HG03354 (cell line): ENCODE results near the gene MOGAT3.

ENCODE experiments used
- ATAC-seq: cut with Tn5 transposase; IDR thresholded peaks from one replicate; pipeline ENCODE4 v1.9.1; 2021; ENCODE audit warnings: mild to moderate bottlenecking; ENCODE audit not compliant: unreplicated experiment, poor library complexity, severe bottlenecking

The MOGAT3 gene, protein sequence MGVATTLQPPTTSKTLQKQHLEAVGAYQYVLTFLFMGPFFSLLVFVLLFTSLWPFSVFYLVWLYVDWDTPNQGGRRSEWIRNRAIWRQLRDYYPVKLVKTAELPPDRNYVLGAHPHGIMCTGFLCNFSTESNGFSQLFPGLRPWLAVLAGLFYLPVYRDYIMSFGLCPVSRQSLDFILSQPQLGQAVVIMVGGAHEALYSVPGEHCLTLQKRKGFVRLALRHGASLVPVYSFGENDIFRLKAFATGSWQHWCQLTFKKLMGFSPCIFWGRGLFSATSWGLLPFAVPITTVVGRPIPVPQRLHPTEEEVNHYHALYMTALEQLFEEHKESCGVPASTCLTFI

DNA sequence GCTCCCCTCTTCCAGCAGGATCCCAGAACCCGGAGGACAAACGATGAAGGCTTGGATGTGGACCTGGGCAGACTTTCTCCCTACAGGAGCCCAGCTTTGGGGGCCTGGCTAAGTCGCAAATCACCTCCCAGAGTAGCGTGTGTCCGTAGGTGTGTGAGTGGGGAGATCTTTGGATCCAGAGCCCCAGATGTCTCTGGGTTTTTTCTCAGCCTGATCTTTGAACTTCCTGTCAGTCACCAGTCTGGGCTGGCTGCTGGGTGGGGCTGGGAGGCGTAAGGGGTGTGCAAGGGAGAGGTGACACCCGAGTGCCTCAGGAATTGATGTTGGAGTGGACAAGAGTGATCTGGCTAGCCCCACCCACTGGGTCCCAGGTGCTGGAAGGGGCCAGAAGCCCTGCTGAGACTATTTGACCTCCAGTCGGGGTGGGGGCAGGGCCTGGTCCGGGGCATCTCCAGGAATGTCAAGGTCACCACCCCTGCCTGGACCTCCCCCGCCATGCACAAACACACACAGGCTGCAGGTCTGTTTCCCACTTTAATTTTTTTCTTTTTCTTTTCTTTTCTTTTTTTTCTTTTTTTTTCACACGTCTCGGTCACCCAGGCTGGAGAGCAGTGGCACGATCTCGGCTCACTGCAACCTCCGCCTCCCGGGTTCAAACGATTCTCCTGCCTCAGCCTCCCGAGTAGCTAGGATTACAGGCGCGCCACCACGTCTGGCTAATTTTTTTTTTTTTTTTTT, at the start of gene MOGAT3:
TSS of gene MOGAT3 (minus strand) at position 175 of the 738 bp plus-strand sequence. CDS start 182 bp downstream, outside the sequence.
- no peak for ATAC-seq

DNA sequence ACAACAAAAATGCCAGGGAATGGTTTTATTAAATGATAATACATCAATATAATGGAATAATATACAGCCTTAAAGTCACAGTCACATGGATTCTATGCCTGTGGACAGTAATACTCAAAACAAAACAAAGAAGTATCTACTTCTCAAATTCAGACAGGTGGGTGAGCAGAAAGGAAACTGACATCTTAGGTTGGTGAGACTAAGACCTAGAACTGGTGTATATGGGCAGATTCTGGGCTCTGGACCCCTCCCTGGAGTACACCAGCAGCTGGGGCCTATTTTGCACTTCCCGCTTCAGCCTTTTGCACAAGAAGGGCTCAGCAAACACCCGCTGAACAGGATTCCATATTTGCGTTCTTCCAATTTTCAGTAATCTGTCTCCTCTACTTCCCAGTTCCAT, 49.5 kb upstream of the MOGAT3 start:
- no peak for ATAC-seq

DNA sequence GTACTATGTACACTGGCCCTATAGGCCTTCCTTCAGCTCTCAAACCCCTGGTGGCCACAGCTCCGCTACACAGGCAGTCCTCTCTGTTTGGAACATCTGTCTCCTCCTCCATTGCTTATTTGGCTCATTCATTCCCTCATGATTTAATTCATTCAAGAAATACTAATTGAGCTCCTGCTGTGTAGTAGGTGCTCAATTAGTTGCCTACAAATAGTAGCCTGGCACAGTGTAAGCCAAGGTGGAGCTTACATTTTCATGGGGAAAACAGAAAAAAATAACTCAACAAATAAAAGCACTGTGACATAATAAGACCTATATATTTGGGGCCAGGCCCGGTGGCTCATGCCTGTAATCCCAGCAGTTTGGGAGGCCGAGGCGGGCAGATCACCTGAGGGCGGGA, 47.4 kb upstream of the MOGAT3 start:
- no peak for ATAC-seq

DNA sequence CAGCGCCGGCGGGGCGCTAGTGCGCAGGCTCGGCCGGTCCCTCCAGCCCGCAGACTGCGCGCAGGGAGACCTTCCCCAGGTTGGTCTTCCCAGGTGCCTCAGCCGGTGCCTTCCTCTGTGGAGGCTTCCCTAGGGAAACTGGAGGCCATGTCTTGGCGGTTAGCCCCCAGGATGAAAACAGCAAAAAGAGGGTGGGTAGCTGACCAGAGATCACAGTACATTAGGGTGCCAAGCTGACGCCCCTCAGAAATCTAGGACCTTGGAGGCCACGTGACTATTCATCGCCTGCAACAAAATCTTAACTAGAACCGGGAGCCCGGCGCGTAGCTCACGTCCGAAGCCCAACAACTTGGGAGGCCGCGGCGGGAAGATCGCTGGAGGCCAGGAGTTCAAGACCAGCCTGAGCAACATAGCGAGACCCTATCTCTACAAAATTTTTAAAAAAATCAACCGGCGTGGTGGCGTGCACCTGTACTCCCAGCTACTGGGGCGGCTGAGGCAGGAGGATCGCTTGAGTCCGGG, 44.4 kb upstream of the MOGAT3 start:
- ATAC-seq, result no peak

DNA sequence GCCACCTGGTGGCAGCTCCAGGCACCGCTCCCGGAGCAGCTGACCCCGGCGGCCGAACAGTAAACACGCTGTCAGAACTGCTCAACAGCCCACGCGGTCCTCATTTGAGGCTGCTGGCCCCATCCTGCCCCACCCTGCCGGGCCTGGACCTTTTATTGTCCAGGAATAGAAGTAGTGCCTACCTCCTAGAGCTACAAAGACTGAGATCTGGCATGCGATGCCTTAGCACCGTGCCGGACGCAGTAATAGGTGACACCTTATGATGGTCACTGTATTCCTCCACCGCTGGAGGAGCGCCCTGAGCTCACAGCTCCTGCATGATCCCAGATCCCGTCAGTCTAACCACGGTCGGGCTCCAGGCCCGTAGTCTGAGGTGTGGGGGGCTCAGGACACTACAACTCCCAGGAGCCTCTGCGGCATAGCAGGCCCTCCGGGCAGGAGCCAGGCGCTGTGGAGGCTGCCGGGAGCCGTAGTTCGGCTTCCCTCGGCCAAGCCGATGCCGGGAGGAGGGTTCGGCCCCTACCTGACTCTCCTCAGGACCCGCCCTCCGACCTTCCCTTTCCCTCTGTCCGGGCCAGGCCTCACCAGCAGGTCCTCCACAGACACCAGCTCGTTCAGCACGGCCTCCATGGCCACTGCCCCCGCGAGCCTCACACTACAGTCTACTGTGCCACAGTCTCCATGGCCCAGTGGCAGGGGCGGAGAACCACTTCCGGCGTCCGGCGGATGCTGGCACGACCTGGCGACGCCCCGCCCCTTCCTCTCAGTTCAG, 43.7 kb upstream of the MOGAT3 start, which contains the start of gene FIS1:
TSS of gene FIS1 (minus strand) at position 707 of the 772 bp plus-strand sequence. CDS start at position 630, 77 bp downstream.
- ATAC-seq, result peak; percentile 93

DNA sequence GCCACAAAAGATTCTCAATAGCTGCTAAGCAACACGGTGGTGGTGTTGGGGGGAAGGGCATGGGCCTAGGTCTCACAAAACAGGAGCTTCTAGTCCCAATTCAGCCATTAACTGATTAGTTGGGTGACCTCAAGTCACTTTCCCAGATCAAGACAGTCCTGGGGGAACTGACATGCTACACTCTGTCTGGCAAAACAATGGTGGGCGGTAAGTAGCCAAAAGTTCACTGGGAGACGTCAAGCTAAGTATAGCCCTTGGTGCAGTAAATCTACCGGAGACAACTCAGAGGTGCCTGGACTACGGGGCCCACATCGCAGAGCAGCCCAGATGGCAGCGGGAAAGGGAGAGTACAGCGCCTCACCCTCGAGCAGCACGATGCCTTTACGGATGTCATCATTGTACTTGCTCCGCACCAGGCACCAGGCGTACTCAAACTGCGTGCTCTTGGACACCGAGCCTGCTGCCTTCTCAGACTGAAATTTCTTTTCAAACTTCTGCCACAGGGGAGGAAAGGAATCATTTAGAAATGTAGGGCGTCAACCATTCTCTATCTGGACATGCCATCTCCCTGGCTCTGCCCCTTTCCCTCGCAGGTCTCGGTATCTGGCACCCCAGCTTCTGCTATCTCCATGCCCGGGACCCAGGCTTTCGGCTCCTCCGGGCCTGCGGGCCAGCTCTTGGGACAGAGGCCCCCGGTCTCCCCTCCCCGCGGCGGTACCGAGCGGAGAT, 43.0 kb upstream of the MOGAT3 start:
- no peak for ATAC-seq

DNA sequence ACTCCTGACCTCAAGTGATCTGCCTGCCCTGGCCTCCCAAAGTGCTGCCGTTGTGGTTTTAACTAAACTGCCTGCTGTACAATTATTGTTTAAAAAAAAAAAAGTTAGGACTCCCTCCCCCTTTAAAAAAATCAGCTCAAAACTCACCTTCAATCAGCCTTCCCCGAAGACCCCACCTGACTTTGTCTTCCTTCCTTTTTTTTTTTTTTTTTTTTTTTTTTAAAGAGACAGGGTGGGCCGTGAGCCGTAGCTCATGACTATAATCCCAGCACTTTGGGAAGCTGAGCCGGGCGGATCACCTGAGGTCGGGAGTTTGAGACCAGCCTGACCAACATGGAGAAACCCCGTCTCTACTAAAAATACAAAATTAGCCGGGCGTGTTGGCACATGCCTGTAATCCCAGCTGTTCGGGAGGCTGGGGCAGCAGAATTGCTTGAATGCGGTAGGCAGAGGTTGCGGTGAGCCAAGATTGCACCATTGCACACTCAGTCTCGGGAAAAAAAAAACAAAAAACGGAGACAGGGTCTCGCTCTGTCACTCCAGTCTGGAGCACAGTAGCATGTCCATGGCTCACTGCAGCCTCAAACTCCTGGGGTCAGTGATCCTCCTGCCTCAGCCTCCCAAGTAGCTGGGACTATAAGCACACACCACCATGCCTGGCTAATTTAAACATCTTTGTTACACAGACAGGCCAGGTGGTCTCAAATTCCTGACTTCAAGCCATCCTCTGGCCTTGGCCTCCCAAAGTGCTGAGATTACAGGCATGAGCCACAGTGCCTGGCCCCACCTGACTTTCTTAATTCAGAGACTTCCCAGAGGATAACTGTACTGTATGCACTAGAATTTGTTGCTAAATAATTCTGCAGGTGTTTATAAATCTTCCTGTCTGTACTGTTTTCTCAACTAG, 40.9 kb upstream of the MOGAT3 start:
- ATAC-seq, result no peak

DNA sequence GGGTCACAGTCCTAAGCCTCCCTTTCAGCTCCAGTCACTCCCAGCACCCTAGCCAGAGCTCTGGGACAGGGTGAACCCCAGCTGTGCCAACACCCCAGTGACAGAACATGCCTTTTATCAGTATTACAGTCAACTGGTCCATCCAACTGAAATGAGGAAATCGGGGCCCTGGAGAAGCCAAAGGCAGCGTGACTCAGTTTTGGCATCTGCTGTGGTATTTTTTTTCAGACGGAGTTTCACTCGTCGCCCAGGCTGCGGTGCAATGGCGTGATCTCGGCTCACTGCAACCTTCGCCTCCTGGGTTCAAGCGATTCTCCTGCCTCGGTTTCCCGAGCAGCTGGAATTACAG, 40.2 kb upstream of the MOGAT3 start:
- no peak for ATAC-seq

DNA sequence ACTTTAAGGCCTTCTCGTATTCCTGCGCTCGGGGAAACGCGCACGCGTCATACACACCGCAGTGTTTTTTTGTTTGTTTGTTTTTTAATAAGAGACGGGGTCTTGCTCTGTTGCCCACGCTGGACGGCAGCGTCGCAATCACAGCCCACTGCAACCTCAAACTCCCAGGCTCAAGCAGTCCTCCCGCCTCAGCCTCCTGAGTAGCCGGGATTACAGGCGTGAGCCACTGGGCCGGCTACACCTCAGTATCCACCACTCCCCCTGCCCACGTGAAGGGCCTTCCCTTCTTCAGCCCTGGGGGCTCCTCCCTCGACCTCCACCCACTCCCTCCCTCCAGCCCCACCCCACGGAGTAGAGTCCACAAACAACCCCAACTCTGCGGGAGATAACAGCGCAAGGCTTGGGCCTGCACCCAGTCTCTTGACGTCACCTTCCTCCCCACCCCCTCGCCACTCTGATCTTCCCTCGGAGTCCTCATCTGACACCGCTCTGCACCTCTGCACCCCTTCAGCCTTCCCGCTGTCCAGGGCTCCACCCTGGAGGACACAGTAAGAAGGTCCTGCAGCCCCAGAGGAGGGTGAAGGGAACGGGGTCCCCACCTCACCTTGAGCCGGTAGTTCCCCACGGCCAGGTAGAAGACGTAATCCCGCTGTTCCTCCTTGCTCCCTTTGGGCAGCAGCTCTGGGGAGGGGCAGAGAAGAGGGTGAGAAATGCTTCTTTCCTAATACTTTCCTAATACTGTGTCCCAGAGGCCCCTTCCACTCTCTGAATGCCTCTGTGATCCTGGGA, 39.6 kb upstream of the MOGAT3 start:
- no peak for ATAC-seq

DNA sequence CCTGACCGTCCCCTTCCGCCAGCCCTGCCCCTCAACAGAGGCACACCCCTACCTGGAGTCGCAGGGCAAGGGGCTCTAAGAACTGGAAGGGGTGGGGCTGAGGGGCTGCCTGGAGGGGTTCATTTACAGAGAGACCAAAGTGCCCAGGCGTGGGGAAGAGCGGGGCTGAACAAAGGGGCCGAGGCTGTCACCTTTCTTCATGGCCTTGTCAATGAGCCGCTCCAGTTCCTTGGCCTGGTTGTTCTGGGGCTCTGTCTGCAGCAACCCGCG, 39.0 kb upstream of the MOGAT3 start:
- no peak for ATAC-seq

DNA sequence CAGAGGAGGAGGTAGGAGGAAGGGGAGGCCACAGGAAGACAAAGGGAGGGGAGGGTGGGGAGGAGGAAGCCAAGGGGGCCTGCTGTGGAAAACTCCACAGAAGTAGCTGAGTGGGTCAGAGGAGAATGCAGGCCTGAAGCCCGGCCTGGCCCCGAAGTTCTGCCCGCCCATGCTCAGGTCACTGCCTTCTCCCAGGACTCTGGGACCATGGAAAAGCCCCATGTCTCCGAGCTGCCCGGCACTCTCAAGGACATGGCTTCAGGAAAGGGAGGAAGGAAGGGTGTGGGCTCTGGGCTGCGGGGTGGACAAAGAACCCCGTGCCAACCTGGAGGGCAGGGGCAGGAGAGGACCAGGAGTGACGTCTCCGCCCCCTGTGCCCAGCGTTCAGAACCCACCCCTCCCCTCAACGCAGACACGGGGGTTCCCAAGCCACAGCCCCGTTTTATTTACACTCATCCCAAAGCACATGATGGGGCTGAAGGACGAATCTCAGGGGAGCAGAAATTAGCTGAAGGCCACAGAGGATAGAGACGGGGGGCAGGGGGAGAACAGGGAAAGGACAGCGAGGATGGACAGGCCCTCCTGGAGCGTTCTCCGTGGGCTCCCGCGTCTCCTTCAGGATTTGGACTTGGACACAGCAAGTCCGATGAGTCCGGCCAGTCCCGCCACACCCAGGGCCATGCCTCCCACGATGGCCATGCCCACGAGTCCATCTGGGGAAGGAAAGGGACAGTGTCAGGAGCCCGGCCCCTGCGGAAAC, 38.5 kb upstream of the MOGAT3 start:
- ATAC-seq, result no peak

DNA sequence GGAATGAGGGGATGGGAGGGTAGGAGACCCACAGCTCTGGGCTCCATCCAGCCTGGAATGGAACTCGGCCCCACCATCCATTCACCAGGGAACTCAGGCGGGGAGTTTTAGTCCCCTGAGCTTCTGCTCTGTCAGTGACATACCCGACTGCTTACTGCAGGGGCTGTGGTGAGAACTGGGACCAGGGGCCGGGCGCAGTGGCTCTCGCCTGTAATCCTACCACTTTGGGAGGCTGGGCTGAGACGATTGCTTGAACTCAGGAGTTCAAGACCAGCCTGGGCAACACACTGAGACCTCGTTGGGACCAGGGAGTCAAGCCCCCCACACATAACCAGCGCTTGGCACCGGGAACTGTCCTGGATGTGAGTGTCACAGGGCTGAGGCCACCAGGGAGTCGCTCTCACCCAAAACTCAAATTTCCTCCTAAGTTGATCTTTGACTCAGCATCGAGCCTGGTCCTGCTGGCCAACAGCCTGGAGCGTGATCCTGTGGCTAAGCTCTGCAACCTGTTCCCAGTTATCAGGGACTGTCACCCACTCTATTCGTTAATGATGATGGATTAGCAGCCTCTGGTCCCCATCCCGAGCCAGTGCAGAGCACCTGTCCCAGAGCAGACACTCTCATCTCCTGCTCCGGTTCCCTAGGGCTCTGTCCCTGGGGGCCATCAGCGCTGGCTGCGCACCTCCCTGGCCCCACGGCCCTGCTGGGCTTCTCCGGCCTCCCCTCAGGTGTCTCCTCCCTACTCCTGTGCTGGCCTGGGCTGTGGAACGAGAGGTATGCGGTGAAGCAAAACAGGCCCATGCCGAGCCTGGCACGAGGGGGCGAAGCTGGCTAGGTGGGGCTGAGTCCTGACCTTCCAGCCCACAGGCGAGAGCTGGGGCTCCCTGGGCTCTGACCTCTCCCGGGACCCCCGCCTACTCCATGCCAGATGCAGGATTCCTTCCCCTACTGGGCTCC, 37.7 kb upstream of the MOGAT3 start:
- ATAC-seq, result no peak

DNA sequence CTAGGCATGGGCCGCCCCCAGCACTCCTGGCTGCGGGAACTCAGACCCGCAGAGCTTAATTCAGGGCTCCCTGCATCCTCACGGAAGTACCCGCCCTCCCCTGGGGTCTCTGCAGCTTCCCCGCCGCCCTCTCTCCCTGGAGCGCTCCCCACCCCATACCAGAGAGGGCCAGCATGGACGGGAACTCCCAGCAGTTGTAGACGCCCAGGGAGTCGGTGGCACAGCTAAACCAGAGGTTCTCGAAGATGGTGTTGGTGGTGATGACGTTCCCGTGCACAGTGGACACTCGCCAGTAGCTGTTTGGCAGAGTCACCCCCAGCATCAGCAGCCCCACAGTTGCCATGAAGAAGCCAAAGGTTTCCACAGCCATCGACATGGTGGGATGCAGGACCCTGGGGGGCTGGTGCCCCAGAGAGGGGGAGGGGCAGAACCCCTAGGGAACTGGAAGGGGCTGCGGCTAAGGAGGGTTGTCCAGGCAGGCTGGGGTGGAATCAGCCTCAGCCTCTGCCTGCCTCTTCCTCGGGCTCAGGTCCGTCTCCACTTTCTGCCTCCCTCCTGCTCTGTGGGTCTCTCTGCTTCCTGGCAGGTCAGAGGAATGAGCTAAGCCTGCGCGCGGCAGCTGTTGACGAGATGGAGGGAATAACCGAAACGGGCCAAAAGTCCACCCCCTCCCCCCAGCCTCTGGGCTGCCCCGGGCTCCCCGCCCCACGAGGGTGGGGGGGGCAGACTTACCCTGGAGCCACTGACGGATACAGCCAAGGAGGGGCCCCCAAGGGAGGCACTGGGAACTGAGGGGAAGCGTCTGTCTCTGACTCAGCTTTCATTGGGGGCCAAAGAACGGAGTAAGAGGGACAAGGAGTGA, 36.6 kb upstream of the MOGAT3 start, which contains the start of gene CLDN15:
TSS of gene CLDN15 (minus strand) at position 597 of the 862 bp plus-strand sequence. CDS start at position 376, 221 bp downstream.
- no peak for ATAC-seq

DNA sequence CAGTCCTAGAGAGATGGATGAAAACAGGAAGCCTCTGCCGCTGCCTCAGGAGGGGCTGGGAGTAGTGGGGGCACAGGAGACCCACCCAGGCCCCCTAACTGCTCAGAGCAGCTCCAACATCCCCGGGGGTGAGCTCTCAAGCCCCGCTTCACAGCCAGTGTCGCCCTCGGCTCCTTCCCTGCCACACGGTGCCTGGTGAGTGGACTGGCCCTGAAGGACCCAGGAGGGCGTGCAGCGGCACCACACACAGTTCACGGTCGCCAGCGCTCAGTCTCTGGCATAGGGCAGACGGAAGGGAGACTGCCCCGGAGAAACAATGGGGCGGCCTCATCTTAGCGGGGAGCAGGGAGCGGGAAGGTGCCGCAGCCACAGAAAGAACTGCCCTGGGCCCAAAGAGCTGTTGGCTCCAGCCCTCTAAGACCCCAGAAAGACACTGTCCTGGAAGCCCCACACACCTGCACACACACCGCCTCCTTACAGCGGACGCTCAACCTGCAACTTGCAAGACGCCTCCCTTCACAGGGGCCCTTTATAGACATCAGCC, 35.5 kb upstream of the MOGAT3 start:
- ATAC-seq, result no peak

DNA sequence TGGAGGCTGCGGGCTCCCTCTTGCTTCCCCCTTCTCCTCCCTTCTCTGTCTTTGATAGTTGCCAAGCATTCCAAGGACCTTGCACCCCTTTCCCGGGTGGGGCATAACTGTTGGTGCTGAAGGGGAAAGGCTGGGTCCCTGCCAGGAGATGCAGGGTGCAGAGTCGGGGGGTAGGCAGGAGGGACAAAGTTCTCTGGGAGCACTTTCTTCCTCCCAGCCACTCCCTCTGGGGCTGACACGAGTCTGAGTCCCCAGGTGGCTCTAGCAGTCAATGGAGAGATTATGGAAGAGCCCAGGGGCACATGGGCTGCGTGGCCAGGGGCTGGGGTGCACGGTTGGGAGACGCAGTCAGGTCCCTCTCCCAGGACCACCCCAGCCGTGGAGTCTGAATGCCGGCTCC, 34.7 kb upstream of the MOGAT3 start:
- no peak for ATAC-seq
